Aortic smooth muscle cell (primary cell): ENCODE results near the gene DENND6B. TPM values are rescaled to one million over a fixed set of nuclear protein-coding genes. Genes with fewer than 3 reads are reported as not detected.

Experiments used
- total RNA-seq: library from RNA; depleted of rRNA; stranded (reverse); fragments of >200 nt; gene quantifications from 2 replicates; pipeline ENCODE4 v1.2.3, GENCODE V29; 2014

Gene DENND6B, protein sequence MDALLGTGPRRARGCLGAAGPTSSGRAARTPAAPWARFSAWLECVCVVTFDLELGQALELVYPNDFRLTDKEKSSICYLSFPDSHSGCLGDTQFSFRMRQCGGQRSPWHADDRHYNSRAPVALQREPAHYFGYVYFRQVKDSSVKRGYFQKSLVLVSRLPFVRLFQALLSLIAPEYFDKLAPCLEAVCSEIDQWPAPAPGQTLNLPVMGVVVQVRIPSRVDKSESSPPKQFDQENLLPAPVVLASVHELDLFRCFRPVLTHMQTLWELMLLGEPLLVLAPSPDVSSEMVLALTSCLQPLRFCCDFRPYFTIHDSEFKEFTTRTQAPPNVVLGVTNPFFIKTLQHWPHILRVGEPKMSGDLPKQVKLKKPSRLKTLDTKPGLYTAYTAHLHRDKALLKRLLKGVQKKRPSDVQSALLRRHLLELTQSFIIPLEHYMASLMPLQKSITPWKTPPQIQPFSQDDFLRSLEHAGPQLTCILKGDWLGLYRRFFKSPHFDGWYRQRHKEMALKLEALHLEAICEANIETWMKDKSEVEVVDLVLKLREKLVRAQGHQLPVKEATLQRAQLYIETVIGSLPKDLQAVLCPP
- total RNA-seq = 1.6 and 1.9 TPM in 2 replicates

DNA sequence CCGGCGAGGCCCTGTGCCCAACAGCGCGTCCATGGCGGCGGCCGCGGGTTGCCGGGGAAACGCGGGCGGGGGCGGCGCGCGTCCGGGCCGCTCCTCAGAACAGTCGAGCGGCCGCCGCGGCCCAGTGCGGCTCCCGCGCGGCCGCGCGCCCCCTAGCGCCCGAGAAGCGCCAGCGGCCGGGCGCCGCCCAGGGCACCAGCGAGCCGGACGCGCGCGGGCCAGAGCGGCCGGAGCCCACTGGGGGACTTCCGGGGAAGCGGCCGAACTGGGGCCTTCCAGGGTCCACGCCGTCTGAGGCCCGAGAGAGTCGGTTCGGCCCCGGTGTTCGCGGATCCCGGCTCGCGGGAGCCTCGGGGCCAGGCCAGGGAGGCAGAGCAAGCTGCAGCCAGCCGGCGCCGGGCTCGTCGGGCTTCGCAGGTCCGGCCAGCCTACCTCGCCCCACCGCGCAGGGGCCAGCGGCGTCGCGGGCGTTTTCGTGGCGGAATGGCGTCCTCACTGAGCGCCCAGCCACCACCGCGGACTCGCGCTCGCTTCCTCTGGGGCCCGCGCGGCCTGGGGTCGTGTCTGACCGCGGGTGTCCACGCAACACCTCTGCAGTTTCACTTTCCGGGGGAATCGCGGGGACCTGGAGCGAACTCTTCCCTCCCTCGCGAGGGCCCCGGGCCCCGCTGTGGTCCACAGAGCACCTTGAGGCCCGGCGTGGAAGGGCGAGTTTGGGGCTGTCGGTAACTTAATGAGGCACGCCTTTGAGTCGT, at the start of gene DENND6B:
Gene DENND6B, minus strand, starts transcription at position 57 of the 755 bp plus-strand sequence. Its CDS starts 24 bp downstream, at position 33.

GRCh38 chr22:50342651-50343540, 16.1 kb upstream of the DENND6B start, which contains the start of gene PPP6R2:
TSS of gene PPP6R2 (plus strand) at chr22:50343327. CDS start at chr22:50393909, 50,582 bp downstream.

DNA sequence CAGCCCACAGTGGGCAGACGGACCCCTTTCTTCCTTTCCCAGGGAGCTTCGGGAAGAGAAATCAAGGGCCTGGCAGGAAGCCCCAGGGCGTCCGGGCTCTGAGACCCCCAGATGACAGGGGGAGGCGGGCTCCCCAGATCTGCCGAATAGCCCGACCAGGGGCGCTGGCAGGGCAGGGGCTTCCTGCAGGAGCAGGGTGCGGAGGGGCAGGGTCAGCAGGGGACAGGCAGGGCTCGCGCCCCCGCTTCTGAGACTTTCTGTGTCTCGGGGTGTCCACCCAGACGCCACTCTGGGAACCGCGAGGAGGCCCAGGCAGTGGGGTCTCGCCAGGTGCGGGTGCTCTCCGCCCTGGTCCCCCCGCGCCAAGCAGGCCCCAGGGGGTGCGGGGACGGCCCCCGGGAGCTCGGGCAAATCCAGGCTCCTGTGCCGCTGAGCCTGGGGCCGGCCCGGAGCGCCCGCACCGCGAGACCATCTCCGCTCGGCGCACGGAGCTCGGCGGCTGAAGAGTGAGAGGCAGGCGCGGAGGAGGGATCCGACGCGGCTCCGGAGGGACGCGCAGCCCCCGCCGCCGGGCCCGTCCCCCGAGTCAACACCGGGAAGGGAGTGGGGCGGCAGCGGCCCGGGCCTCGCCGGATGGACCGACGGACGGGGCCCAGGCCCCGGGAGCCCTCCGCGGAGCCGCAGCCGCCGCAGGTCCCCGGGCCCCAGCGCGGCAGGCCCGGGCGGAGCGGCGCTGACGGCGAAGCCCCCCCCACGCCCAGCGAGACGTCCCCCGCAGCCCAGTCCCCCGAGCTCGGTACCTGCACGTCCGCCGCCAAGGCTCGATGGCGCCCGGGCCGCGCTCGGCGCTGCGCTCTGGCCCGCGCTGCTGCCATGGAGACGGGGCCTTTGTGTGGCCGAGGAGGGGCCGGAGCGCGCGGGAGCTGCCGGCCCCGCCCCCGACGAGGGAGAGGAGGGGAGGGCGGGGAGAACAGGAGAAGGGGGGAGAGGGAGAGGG, 19.8 kb downstream of the DENND6B start, which contains the start of gene PLXNB2:
Gene PLXNB2, minus strand, starts transcription at position 894 of the 997 bp plus-strand sequence. CDS start 17,062 bp downstream, outside the sequence.

DNA sequence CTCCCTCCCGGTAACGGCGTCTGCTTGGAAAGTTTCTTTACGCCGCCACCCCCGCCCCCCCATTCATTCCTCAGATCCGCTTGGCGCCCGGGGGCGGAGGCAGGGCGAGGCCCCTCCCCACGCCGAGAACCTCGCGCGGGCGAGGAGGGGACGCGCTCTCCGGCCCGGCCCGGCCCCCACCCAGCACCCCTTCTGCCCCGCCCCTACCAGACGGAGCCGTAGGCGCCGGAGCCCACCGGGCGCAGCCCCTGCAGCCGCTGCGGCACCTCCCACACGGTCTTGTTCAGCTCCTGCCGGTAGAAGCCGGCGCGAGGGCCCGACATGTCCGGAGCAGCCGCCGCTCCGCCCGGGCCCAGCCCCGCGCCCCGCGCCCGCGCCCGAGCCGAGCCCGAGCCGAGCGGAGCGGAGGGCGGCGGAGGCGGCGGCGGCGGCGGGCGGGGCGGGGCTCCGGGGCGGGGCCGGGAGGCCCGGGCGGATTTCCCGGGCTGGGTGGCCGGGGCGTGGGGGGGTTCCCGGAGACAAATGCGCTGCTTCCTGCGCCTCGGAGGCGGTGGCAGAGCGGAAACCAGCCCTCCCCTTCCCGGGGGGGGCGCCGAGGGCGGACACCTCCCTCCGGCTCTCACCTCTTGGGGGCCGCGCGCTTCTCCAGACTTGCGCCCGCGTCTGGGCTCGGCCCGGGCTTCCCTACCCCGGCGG, 56.7 kb downstream of the DENND6B start, which contains the start of gene MAPK11:
Gene MAPK11, minus strand, starts transcription at position 411 of the 696 bp plus-strand sequence. Its CDS starts 88 bp downstream, at position 323.

DNA sequence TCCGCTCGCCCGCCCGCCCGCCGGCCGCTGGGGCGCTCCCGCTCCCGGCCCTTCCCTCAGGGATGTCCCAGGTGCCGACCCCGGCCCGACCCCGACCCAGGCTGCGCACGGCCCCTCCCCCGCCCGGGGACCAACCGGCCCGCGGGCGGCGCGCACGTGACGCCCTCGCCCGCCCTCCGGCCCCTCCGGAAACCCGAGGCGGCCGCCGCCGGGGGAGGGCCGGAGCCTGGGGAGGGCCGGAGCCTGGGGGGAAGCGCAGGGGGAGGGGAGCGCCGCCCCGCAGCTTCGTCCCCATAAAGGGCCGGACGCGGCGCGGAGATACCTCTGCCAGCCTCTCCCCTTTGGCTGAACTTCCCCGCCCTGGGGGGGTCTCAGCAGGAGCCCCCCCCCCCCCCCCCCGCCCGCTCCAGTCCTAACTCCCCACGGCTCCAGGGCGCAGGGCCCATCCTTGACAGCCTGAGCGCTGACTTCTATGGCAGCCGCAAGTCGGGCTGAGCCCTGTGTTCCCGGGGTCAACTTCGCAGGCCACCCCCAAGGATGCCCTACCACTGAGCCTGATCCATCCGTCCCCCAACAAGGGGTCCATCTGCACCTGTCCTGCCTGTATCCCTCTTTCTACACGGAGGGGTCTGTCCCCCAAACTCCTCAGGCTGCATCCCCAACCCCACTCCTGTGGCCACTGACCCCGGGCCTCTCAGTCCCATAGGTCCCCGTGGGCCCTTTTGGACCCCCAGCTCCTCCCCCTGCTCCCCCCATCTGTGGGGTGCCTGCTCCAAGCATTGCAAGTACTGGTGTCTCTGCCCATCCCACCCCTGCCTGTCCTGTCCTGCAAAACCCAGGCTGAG, 65.0 kb downstream of the DENND6B start, which contains the start of gene MAPK12:
Gene MAPK12, minus strand, starts transcription at position 69 of the 845 bp plus-strand sequence. CDS start 174 bp downstream, outside the sequence.

Other genes starting within 250 kb of the DENND6B start
- 2.1 and 2.2 TPM in 2 replicates for gene MLC1, start 241.6 kb downstream of the DENND6B start, total RNA-seq
- gene MOV10L1, start 237.0 kb downstream of the DENND6B start, total RNA-seq = 1.8 and 7.8 TPM in 2 replicates
- gene PANX2, start 156.3 kb downstream of the DENND6B start, total RNA-seq = 0.79 and 1.1 TPM in 2 replicates
- 15.2 and 16.5 TPM in 2 replicates for gene TRABD, start 141.1 kb downstream of the DENND6B start, total RNA-seq
- 21.8 and 25.4 TPM in 2 replicates for gene SELENOO, start 126.0 kb downstream of the DENND6B start, total RNA-seq
- gene TUBGCP6, start 82.0 kb downstream of the DENND6B start, total RNA-seq = 26.4 and 30.5 TPM in 2 replicates
- 16.2 and 21.7 TPM in 2 replicates for gene HDAC10, start 75.7 kb downstream of the DENND6B start, total RNA-seq
- gene MAPK12, start 65.3 kb downstream of the DENND6B start, total RNA-seq = 24.3 and 28.3 TPM in 2 replicates
- 3.7 and 4.4 TPM in 2 replicates for gene MAPK11, start 56.6 kb downstream of the DENND6B start, total RNA-seq
- 145 and 159 TPM in 2 replicates for gene PLXNB2, start 19.4 kb downstream of the DENND6B start, total RNA-seq
- 62.2 and 65.0 TPM in 2 replicates for gene PPP6R2, start 16.3 kb upstream of the DENND6B start, total RNA-seq
- 49.7 and 60.6 TPM in 2 replicates for gene SBF1, start 148.0 kb upstream of the DENND6B start, total RNA-seq
- under 0.01 and 0.37 TPM in 2 replicates for gene ADM2, start 154.5 kb upstream of the DENND6B start, total RNA-seq
- not detected in 2 replicates for gene MIOX, start 159.8 kb upstream of the DENND6B start, total RNA-seq
- 24.8 and 29.5 TPM in 2 replicates for gene LMF2, start 180.7 kb upstream of the DENND6B start, total RNA-seq
- gene NCAPH2, start 181.2 kb upstream of the DENND6B start, total RNA-seq = 24.9 and 38.2 TPM in 2 replicates
- 0.62 and 2.0 TPM in 2 replicates for gene SCO2, start 198.6 kb upstream of the DENND6B start, total RNA-seq
- gene TYMP, start 203.0 kb upstream of the DENND6B start, total RNA-seq = 7.3 and 14.3 TPM in 2 replicates
- gene KLHDC7B, start 218.9 kb upstream of the DENND6B start, total RNA-seq = under 0.01 TPM in 1 of 2 replicates, not detected in the other
- gene SYCE3, start 235.9 kb upstream of the DENND6B start, total RNA-seq = 0.79 TPM in 1 of 2 replicates, not detected in the other